Vagina (tissue), 2 donors: ENCODE measurements around the gene HOXD4.

Experiments
- POLR2A ChIP-seq, 2 donors: fragments of 450-650 bp; IDR thresholded peaks; one replicate each; pipeline ENCODE4 v1.6.1; 2017; ENCODE audit warnings: antibody characterized with exemption in 2 of 2, mild to moderate bottlenecking in 2 of 2, moderate library complexity in 2 of 2
- POLR2AphosphoS5 ChIP-seq, 2 donors: sonication (generic); formaldehyde crosslinking; IDR thresholded peaks; one replicate each; pipeline ENCODE4 v1.9.0; 2017; ENCODE audit warnings: antibody characterized with exemption in 2 of 2, mild to moderate bottlenecking in 2 of 2, low read depth in 1 of 2; ENCODE audit not compliant: insufficient read depth in 1 of 2
- TF ChIP-seq, protein P1 (sequence below), 3 experiments: fragments of 450-650 bp in 2 of 3; fragments of 200-600 bp in 1 of 3; sonication (generic) in 1 of 3; IDR thresholded peaks; one replicate each; pipeline ENCODE4 v1.5.1; 2017 to 2019; ENCODE audit warnings: antibody characterized with exemption in 3 of 3, mild to moderate bottlenecking in 2 of 3, moderate library complexity in 2 of 3

DNA sequence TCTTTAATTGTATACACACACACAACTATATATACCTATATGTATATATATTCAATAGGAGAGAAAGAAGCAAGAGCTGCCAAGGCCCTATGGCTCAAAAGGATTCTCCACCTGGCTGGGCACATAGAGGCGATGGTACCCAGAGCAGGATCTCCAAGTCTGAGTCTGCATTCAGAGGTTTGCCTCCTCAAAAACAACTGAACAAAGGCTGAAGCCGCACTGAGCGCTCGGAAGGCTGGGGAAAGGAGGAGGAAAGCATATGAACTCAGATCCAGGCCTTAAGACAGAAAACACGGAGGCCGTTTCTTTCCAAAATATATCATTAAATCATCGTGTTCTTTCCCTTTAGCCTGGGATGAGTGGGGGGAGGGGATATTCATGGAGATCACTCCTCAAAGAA is 48.2 kb upstream of the HOXD4 start:
- TF ChIP-seq POLR2AphosphoS5 (IDR thresholded peaks at IDR 0.05; ENCODE audit: insufficient read depth in 1 of 2, low read depth in 1 of 2), result no peak
- no peak for TF ChIP-seq POLR2A (IDR thresholded peaks at IDR 0.05)
- TF ChIP-seq, protein P1, sequence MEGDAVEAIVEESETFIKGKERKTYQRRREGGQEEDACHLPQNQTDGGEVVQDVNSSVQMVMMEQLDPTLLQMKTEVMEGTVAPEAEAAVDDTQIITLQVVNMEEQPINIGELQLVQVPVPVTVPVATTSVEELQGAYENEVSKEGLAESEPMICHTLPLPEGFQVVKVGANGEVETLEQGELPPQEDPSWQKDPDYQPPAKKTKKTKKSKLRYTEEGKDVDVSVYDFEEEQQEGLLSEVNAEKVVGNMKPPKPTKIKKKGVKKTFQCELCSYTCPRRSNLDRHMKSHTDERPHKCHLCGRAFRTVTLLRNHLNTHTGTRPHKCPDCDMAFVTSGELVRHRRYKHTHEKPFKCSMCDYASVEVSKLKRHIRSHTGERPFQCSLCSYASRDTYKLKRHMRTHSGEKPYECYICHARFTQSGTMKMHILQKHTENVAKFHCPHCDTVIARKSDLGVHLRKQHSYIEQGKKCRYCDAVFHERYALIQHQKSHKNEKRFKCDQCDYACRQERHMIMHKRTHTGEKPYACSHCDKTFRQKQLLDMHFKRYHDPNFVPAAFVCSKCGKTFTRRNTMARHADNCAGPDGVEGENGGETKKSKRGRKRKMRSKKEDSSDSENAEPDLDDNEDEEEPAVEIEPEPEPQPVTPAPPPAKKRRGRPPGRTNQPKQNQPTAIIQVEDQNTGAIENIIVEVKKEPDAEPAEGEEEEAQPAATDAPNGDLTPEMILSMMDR (IDR thresholded peaks at IDR 0.05), result no peak
